CD4-positive, alpha-beta memory T cell (primary cell): ENCODE measurements around the gene SKA2. TPM values are rescaled to one million over a fixed set of nuclear protein-coding genes. Genes with fewer than 3 reads are reported as not detected.

Source experiments
- CTCF ChIA-PET: fragments of 350-600 bp; sonication (Branson Sonifier 250); formaldehyde crosslinking; loops from one replicate; lab custom pipeline; 2021; ENCODE audit warnings: inconsistent platforms; ENCODE audit not compliant: partially characterized antibody; lab: Charles Lee
- POLR2A ChIA-PET: fragments of 350-600 bp; sonication (Branson Sonifier 250); formaldehyde crosslinking; loops from one replicate; lab custom pipeline; 2021; ENCODE audit not compliant: partially characterized antibody; lab: Charles Lee
- DNase-seq, 5 donors: peaks; one replicate each; pipeline versions ENCODE4 v3.0.0 to v3.0.0-alpha.2; 2020 to 2022; ENCODE audit warnings: mixed read lengths in 1 of 5
- H3K27ac ChIP-seq: one replicate; pipeline ENCODE4 v1.7.0; 2013; ENCODE audit warnings: low read depth, low read length
- H3K27me3 ChIP-seq: 2 replicates; pipeline ENCODE4 v1.7.0; 2013; ENCODE audit warnings: mild to moderate bottlenecking, low read length, moderate library complexity; ENCODE audit not compliant: insufficient read depth
- H3K36me3 ChIP-seq: 2 replicates; pipeline ENCODE4 v1.7.0; 2013; ENCODE audit warnings: mild to moderate bottlenecking, low read length, moderate library complexity; ENCODE audit not compliant: insufficient read depth
- H3K4me1 ChIP-seq: 2 replicates; pipeline ENCODE4 v1.7.0; 2013; ENCODE audit warnings: mild to moderate bottlenecking, low read length, moderate library complexity; ENCODE audit not compliant: insufficient read depth
- H3K4me3 ChIP-seq, 2 donors: one replicate each; pipeline ENCODE4 v1.7.0; 2013; ENCODE audit warnings: low read length in 2 of 2, mild to moderate bottlenecking in 1 of 2
- H3K9me3 ChIP-seq, 2 donors: one replicate each; pipeline ENCODE4 v1.7.0; 2013; ENCODE audit warnings: low read length in 2 of 2, control low read depth in 1 of 2; ENCODE audit not compliant: control insufficient read depth in 1 of 2
- H3K27ac Mint-ChIP-seq, 7 donors: one replicate each; pipeline ENCODE4 v1.8.0; 2020 to 2021; ENCODE audit warnings: mixed read lengths in 7 of 7, mild to moderate bottlenecking in 6 of 7, inconsistent platforms in 3 of 7, moderate library complexity in 3 of 7
- H3K27me3 Mint-ChIP-seq, 2 donors: one replicate each; pipeline ENCODE4 v1.8.0; 2020 to 2021; ENCODE audit warnings: mixed read lengths in 2 of 2
- H3K36me3 Mint-ChIP-seq, 2 donors: one replicate each; pipeline ENCODE4 v1.8.0; 2020 to 2021; ENCODE audit warnings: mixed read lengths in 2 of 2, inconsistent platforms in 1 of 2, mild to moderate bottlenecking in 1 of 2
- H3K4me1 Mint-ChIP-seq, 4 donors: one replicate each; pipeline ENCODE4 v1.8.0; 2020 to 2021; ENCODE audit warnings: mixed read lengths in 4 of 4, mild to moderate bottlenecking in 1 of 4
- H3K4me3 Mint-ChIP-seq, 8 donors: one replicate each; pipeline ENCODE4 v1.8.0; 2020 to 2021; ENCODE audit warnings: mixed read lengths in 8 of 8, mild to moderate bottlenecking in 7 of 8, moderate library complexity in 6 of 8, inconsistent platforms in 3 of 8
- H3K9me3 Mint-ChIP-seq, 8 donors: one replicate each; pipeline ENCODE4 v1.8.0; 2020 to 2021; ENCODE audit warnings: mixed read lengths in 8 of 8, mild to moderate bottlenecking in 5 of 8, inconsistent platforms in 3 of 8, moderate library complexity in 1 of 8
- intact Hi-C: fragments of 100-400 bp; cut with micrococcal nuclease; formaldehyde crosslinking; loops from one replicate; pipeline ENCODE4 v1.15.1; 2023
- polyA plus RNA-seq, 2 donors: library from polyadenylated mRNA; unstranded; fragments of 300-500 nt; fragmentation: Illumina TruSeq; gene quantifications; one replicate each; pipeline ENCODE4 v1.2.3, GENCODE V29; 2021
- total RNA-seq, 2 experiments: library from RNA; stranded (reverse); gene quantifications; one replicate each; pipeline ENCODE4 v1.2.3, GENCODE V29; 2021

SKA2 gene
- total and polyA plus RNA-seq, 4 experiments from 2014 or later = 19.6 to 43.1 (median 29.2) TPM

GRCh38 chr17:59115474-59115873, 39.5 kb downstream of the SKA2 start:
- Histone ChIP-seq H3K27ac (no peak overlapping the region), H3K36me3 (peaks cover 5% of the 10 kb centered on the region), H3K9me3 (no peaks in the 10 kb centered on the region), H3K27me3 (no peaks in the 10 kb centered on the region), H3K4me3 (no peak overlapping the region), H3K4me1 (no peaks in the 10 kb centered on the region)
- Mint-ChIP-seq H3K27ac (no peak overlapping the region), H3K27me3 (no peaks in the 10 kb centered on the region), H3K4me1 (peaks cover 0 to 2% (median 0%) of the 10 kb centered on the region in 4 donors), H3K4me3 (no peak overlapping the region), H3K36me3 (peaks cover 8 to 25% of the 10 kb centered on the region in 2 donors), H3K9me3 (no peaks in the 10 kb centered on the region)
- intact Hi-C loops = no loop called here
- no peak for DNase-seq
- ChIA-PET POLR2A (no interaction called here), CTCF (no interaction called here)

GRCh38 chr17:59111539-59111938, 43.4 kb downstream of the SKA2 start:
- DNase-seq = no peak
- Histone ChIP-seq H3K27ac (no peak overlapping the region), H3K27me3 (no peaks in the 10 kb centered on the region), H3K4me1 (peaks cover 7% of the 10 kb centered on the region), H3K9me3 (no peaks in the 10 kb centered on the region), H3K36me3 (peaks cover 5% of the 10 kb centered on the region), H3K4me3 (no peak overlapping the region)
- H3K27ac Mint-ChIP-seq = no peak overlapping the region
- H3K9me3 Mint-ChIP-seq = no peaks in the 10 kb centered on the region
- peaks cover 4 to 13% (median 10%) of the 10 kb centered on the region in 4 donors for H3K4me1 Mint-ChIP-seq
- intact Hi-C loops = no loop called here
- ChIA-PET CTCF (no interaction called here), POLR2A (no interaction called here)
- no peaks in the 10 kb centered on the region for H3K27me3 Mint-ChIP-seq
- H3K4me3 Mint-ChIP-seq = no peak overlapping the region
- H3K36me3 Mint-ChIP-seq = peaks cover 8 to 20% of the 10 kb centered on the region in 2 donors

- no peak overlapping the region for H3K4me3 ChIP-seq
- H3K36me3 Mint-ChIP-seq = peaks cover 8 to 20% of the 10 kb centered on the region in 2 donors
- no peak overlapping the region for H3K27ac ChIP-seq
- peaks cover 7% of the 10 kb centered on the region for H3K4me1 ChIP-seq
- intact Hi-C loops = no loop called here
- H3K27me3 ChIP-seq = no peaks in the 10 kb centered on the region
- DNase-seq = no peak
- no peaks in the 10 kb centered on the region for H3K27me3 Mint-ChIP-seq
- H3K27ac Mint-ChIP-seq = peak overlapping the region in 2 of 7 donors; percentile 28 to 39
- no peaks in the 10 kb centered on the region for H3K9me3 Mint-ChIP-seq
- ChIA-PET POLR2A (no interaction called here), CTCF (interaction anchor here (0.7 kb wide), 1 partner anchor 44 kb away, joined by 3 read pairs; the partner anchor contains the start of gene SKA2)
- H3K4me1 Mint-ChIP-seq = peaks cover 5 to 19% (median 13%) of the 10 kb centered on the region in 4 donors
- no peaks in the 10 kb centered on the region for H3K9me3 ChIP-seq
- no peak overlapping the region for H3K4me3 Mint-ChIP-seq
- peaks cover 5% of the 10 kb centered on the region for H3K36me3 ChIP-seq
Observed at GRCh38 chr17:59110973-59111372, 44.0 kb downstream of the SKA2 start.

DNA sequence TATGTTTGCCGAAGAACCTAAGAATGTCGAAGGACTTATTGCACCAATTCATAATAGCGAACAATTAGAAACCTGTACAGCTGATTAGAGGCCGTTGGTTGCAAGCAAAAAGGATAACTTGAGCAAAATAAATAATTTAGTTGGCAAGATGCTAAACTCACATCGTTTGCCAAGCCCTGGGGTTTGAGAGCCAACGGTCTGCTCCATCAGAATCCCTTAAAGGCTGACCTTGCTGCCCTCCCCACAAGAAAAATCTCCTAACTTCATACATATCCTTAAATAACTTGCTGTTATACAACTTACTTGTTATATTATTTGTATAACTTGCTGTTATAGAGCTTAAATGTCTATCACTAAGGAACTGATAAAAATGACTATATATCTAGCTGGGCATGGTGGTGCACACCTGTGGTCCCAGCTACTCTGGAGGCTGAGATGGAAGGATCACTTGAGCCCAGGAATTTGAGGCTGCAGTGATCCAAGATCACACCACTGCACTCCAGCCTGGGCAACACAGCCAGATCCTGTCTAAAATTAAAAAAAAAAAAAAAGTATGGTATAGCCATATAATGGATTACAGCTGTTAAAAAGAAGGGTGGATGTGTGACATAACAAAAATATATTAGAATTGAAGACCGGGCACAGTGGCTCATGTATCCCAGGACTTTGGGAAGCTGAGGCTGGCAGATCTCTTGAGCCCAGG, 46.4 kb downstream of the SKA2 start:
- H3K9me3 Mint-ChIP-seq = no peaks in the 10 kb centered on the region
- H3K27me3 Mint-ChIP-seq = no peaks in the 10 kb centered on the region
- H3K27ac Mint-ChIP-seq = peak overlapping the region in 3 of 7 donors; percentile 35 to 50 (median 47)
- no peak overlapping the region for H3K4me3 Mint-ChIP-seq
- peaks cover 29% of the 10 kb centered on the region for H3K4me1 ChIP-seq
- H3K9me3 ChIP-seq = no peaks in the 10 kb centered on the region
- intact Hi-C loops = loop anchor here (5.0 kb wide), 3 partner anchors 114 to 1851 kb away; partner anchors contain the start of genes GDPD1, MRPS23 and MSI2
- H3K4me1 Mint-ChIP-seq = peaks cover 19 to 41% (median 31%) of the 10 kb centered on the region in 4 donors
- DNase-seq = no peak
- no peaks in the 10 kb centered on the region for H3K27me3 ChIP-seq
- CTCF ChIA-PET = interaction anchor here (1.0 kb wide), 1 partner anchor 31 kb away, joined by 3 read pairs; no protein-coding TSS in a partner anchor
- peaks cover 5% of the 10 kb centered on the region for H3K36me3 ChIP-seq
- H3K27ac ChIP-seq = no peak overlapping the region
- H3K36me3 Mint-ChIP-seq = peaks cover 8 to 18% of the 10 kb centered on the region in 2 donors
- POLR2A ChIA-PET = interaction anchor here (1.0 kb wide), 1 partner anchor 43 kb away, joined by 3 read pairs; no protein-coding TSS in a partner anchor
- H3K4me3 ChIP-seq = no peak overlapping the region

DNA sequence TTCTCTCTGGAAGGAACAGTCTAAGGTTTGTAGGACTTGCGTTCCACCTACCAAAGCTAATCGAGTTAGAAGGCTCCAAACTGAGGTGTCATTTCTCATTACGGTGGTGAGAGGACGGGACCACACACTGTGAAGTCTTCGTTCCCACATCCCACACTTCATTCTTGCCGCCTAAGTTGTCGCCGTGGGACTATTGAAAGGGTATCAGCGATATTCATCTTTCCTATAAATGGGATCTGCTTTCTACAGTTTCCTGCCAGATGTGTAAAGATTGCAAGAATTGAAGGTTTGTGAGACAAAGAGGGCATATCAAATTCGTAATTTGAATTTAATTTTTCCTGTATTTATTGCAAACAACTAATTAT, 47.7 kb downstream of the SKA2 start:
- Mint-ChIP-seq H3K27ac (peak overlapping the region; percentile 60 to 97 (median 90)), H3K27me3 (no peaks in the 10 kb centered on the region), H3K9me3 (no peaks in the 10 kb centered on the region), H3K4me3 (peak overlapping the region; percentile 90 to 96 (median 92)), H3K36me3 (peaks cover 8 to 21% of the 10 kb centered on the region in 2 donors), H3K4me1 (peaks cover 21 to 42% (median 33%) of the 10 kb centered on the region in 4 donors)
- peaks cover 5% of the 10 kb centered on the region for H3K36me3 ChIP-seq
- ChIA-PET CTCF (interaction anchor here (1.0 to 1.7 kb wide), 4 partner anchors 47 to 588 kb away, joined by 3 to 11 read pairs (median 4); partner anchors contain the start of gene SMG8), POLR2A (interaction anchor here (0.8 to 2.3 kb wide), 17 partner anchors 10 to 1570 kb away, joined by 3 to 28 read pairs (median 4); partner anchors contain the start of genes BCAS3, CLTC, GDPD1 and MTMR4)
- no peak for DNase-seq
- H3K27me3 ChIP-seq = no peaks in the 10 kb centered on the region
- H3K27ac ChIP-seq = peak overlapping the region; percentile 16
- intact Hi-C loops = loop anchor here (1.0 to 5.0 kb wide), 4 partner anchors 115 to 1850 kb away; partner anchors contain the start of genes GDPD1, MRPS23 and MSI2
- H3K9me3 ChIP-seq = no peaks in the 10 kb centered on the region
- H3K4me1 ChIP-seq = peaks cover 29% of the 10 kb centered on the region
- peak overlapping the region; percentile 52 to 71 for H3K4me3 ChIP-seq

GRCh38 chr17:59106463-59107305, 48.3 kb downstream of the SKA2 start, which contains the start of gene TRIM37:
Gene TRIM37, minus strand, starts transcription at chr17:59106880. Its CDS starts 419 bp downstream, at chr17:59106461.
- CTCF ChIA-PET = interaction anchor here (1.0 to 1.7 kb wide), 4 partner anchors 47 to 588 kb away, joined by 3 to 11 read pairs (median 4); partner anchors contain the start of gene SMG8
- POLR2A ChIA-PET = interaction anchor here (0.5 to 2.3 kb wide), 23 partner anchors 10 to 1571 kb away, joined by 3 to 28 read pairs (median 4); partner anchors contain the start of genes BCAS3, CLTC, GDPD1 and MTMR4
- DNase-seq = peak; percentile 99 to 100 (median 99)
- no peaks in the 10 kb centered on the region for H3K27me3 ChIP-seq
- Mint-ChIP-seq H3K4me3 (peak within 1 kb of the TSS; percentile 90 to 96 (median 92)), H3K4me1 (peaks cover 25 to 47% (median 37%) of the 10 kb centered on the region in 4 donors), H3K9me3 (no peaks in the 10 kb centered on the region), H3K27me3 (no peaks in the 10 kb centered on the region), H3K27ac (peak within 1 kb of the TSS; percentile 90 to 97 (median 95)), H3K36me3 (peaks cover 3 to 19% of the 10 kb centered on the region in 2 donors)
- H3K9me3 ChIP-seq = no peaks in the 10 kb centered on the region
- intact Hi-C loops = loop anchor here (1.0 to 5.0 kb wide), 6 partner anchors 49 to 1849 kb away; partner anchors contain the start of genes GDPD1, MRPS23, MSI2 and PRR11
- peaks cover 3% of the 10 kb centered on the region for H3K36me3 ChIP-seq
- H3K4me3 ChIP-seq = peak within 1 kb of the TSS; percentile 67 to 71
- H3K27ac ChIP-seq = peak within 1 kb of the TSS; percentile 81
- H3K4me1 ChIP-seq = peaks cover 29% of the 10 kb centered on the region
